ENCODE results near the gene NRXN3.
"Not testable (repeated sequence)": the region's sequence is repeated elsewhere in the genome, so short reads cannot be mapped to it uniquely, and the experiment has no call there.

The NRXN3 gene

DNA sequence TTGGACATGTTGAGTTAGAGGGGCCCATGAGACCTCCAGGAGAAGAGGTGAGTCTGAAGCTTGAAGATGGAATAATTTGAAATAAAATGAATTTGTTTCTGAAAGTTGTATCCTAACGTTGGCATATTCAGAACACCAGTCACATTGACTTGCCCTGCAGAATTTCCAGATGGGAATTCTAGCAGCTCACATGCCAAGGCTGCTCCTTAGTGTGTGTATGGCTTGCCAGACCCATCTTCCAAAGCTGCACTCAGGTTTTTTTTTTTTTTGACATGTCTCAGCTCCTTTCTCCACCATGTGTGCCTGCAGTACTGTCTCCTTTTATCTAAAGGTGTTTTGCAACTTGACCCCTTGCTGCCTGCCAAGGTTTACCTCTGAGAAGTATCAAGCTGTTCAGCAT is 261.9 kb downstream of the NRXN3 start:
- CTCF ChIA-PET: no interaction called here
- TF ChIP-seq, protein P1, sequence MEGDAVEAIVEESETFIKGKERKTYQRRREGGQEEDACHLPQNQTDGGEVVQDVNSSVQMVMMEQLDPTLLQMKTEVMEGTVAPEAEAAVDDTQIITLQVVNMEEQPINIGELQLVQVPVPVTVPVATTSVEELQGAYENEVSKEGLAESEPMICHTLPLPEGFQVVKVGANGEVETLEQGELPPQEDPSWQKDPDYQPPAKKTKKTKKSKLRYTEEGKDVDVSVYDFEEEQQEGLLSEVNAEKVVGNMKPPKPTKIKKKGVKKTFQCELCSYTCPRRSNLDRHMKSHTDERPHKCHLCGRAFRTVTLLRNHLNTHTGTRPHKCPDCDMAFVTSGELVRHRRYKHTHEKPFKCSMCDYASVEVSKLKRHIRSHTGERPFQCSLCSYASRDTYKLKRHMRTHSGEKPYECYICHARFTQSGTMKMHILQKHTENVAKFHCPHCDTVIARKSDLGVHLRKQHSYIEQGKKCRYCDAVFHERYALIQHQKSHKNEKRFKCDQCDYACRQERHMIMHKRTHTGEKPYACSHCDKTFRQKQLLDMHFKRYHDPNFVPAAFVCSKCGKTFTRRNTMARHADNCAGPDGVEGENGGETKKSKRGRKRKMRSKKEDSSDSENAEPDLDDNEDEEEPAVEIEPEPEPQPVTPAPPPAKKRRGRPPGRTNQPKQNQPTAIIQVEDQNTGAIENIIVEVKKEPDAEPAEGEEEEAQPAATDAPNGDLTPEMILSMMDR (IDR thresholded peaks at IDR 0.05; ENCODE audit: insufficient read depth, low read length, missing control alignments): no peak
- no peak for DNase-seq (ENCODE audit: low read depth, low spot score)
- POLR2A ChIA-PET: no interaction called here
- no peak overlapping the region for H3K4me3 ChIP-seq (ENCODE audit: low read depth, low read length)

GRCh38 chr14:78437448-78437847 is 267.3 kb downstream of the NRXN3 start:
- H3K4me3 ChIP-seq (ENCODE audit: low read depth, low read length); DNase-seq (ENCODE audit: low read depth, low spot score); POLR2A ChIA-PET: not testable (repeated sequence)
- CTCF ChIA-PET: interaction anchor here (1.4 kb wide), 1 partner anchor 11 kb away, joined by 4 read pairs; no protein-coding TSS in a partner anchor

- POLR2A ChIA-PET: no interaction called here
- no peak overlapping the region for H3K4me3 ChIP-seq (ENCODE audit: low read depth, low read length)
- TF ChIP-seq, protein P1 (IDR thresholded peaks at IDR 0.05; ENCODE audit: insufficient read depth, low read length, missing control alignments): no peak
- CTCF ChIA-PET: interaction anchor here (1.3 kb wide), 1 partner anchor 260 kb away, joined by 3 read pairs; no protein-coding TSS in a partner anchor
- no peak for DNase-seq (ENCODE audit: low read depth, low spot score)
These were observed 270.3 kb downstream of the NRXN3 start for GRCh38 chr14:78440356-78440894.

DNA sequence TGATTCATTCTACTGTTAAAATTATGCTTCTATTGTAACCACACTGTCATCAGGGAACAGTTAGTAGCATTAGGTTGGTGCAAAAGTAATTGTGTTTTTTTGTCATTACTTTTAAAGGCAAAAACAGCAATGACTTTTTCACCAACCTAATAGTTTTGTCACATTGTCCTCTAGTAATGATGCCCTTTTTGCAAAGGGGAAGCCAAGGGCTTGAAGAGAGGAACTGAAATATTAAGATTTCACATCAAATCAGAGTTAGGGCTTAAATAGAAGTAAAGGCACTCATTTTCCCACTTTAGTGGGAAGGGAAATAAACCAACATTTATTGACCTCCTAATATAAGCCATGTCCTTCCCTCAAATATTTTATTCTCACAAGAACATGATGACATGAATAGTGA is 273.7 kb downstream of the NRXN3 start:
- CTCF ChIA-PET: interaction anchor here (1.8 kb wide), 1 partner anchor 254 kb away, joined by 6 read pairs; no protein-coding TSS in a partner anchor
- no peak overlapping the region for H3K4me3 ChIP-seq (ENCODE audit: low read depth, low read length)
- TF ChIP-seq, protein P1 (IDR thresholded peaks at IDR 0.05; ENCODE audit: insufficient read depth, low read length, missing control alignments): no peak
- POLR2A ChIA-PET: no interaction called here
- no peak for DNase-seq (ENCODE audit: low read depth, low spot score)

DNA sequence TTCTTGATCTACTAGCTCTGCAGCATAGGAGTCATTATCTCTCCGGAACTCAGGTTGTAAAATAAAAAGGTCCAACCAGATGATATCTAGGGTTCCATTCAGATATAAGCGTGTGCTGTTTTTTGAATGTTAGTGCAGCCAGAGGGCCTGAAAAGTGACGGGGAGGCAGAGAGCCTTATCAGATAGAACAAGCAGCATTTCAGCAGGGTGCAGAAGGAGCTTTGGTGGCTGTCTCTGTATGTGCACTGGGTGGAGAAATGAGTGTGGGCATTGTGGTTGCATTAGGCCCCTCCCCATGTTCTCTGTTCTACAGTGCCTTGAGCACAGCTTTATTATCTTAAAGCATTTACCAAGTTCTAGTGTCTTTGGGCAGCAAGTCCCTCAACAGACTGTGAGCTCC is 275.1 kb downstream of the NRXN3 start:
- no peak for DNase-seq (ENCODE audit: low read depth, low spot score)
- no peak overlapping the region for H3K4me3 ChIP-seq (ENCODE audit: low read depth, low read length)
- CTCF ChIA-PET: interaction anchor here (1.8 kb wide), 1 partner anchor 252 kb away, joined by 6 read pairs; no protein-coding TSS in a partner anchor
- POLR2A ChIA-PET: no interaction called here
- TF ChIP-seq, protein P1 (IDR thresholded peaks at IDR 0.05; ENCODE audit: insufficient read depth, low read length, missing control alignments): no peak

DNA sequence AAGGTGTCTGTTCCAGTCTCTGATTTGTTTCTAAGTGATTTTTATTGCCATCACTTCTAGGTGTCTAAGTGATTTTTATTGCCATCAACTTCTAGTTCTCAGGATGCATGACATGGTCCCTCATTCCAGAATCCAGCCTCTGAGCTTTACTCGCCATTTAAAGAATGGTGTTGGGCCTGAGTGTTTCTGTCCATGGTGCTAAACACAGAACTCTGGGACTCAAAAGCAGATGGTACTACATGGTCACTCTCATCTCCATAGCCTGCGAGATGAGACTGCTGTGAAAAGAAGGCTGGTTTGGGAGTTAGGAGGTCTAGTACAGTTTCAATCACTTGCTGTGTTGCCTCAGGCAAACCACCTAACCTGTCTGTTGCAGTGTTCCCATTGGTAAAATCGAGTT is 276.6 kb downstream of the NRXN3 start:
- CTCF ChIA-PET: no interaction called here
- POLR2A ChIA-PET: no interaction called here
- no peak overlapping the region for H3K4me3 ChIP-seq (ENCODE audit: low read depth, low read length)
- DNase-seq (ENCODE audit: low read depth, low spot score): no peak
- TF ChIP-seq, protein P1 (IDR thresholded peaks at IDR 0.05; ENCODE audit: insufficient read depth, low read length, missing control alignments): no peak
